ENCODE data around the gene TSSK2.

GRCh38 chr22:19180740-19181410 lies 49.8 kb downstream of the TSSK2 start:
- TF ChIP-seq CTCF (IDR thresholded peaks at IDR 0.05; ENCODE audit: low read length) (no peak), EZH2 (optimal IDR thresholded peaks at IDR 0.05; ENCODE audit: low read depth, low read length) (no peak)
